ENCODE measurements around the gene PRXL2B. TPM values are rescaled to one million over a fixed set of nuclear protein-coding genes. Genes with fewer than 3 reads are reported as not detected.

PRXL2B gene
- total and polyA plus RNA-seq, 10 of the 15 experiments (the other 5 are each of a cell fraction or from before 2014, with no cell fraction given) = 0.44 to 5.6 (median 4.0) TPM

GRCh38 chr1:2603521-2604155 lies 17.1 kb downstream of the PRXL2B start:
- H4K20me1 ChIP-seq (ENCODE audit: control insufficient read depth, insufficient read depth) = no peaks in the 10 kb centered on the region
- ChIA-PET RAD21 (ENCODE audit: unreplicated experiment) (no interaction called here), POLR2A (no interaction called here), CTCF (no interaction called here), SMC1A (ENCODE audit: uncharacterized antibody, unreplicated experiment) (no interaction called here)
- no peak for DNase-seq (ENCODE audit: low read depth, low spot score)
- no peaks in the 10 kb centered on the region for H3K36me3 ChIP-seq (ENCODE audit: control insufficient read depth in 2 of 2, insufficient read depth in 2 of 2, low read length in 1 of 2)
- no peak for FAIRE-seq
- H3K9me3 ChIP-seq (replicated peaks; ENCODE audit: control insufficient read depth, insufficient read depth, low read length) = no peaks in the 10 kb centered on the region
- ATAC-seq = no peak
- H3K4me3 ChIP-seq = no peak overlapping the region
- H3K9ac ChIP-seq (ENCODE audit: control insufficient read depth, insufficient read depth, low read length) = no peak overlapping the region
- no peak overlapping the region for H3K4me2 ChIP-seq (ENCODE audit: control insufficient read depth, insufficient read depth)
- H3K27ac ChIP-seq (ENCODE audit: control insufficient read depth, insufficient read depth) = no peak overlapping the region
- 18% methylated on average over 19 of the region's 25 CpGs for WGBS (ENCODE audit: insufficient coverage, insufficient replicate concordance, low lambda C conversion rate, missing lambda C conversion rate)
- H3K4me1 ChIP-seq (ENCODE audit: control insufficient read depth, insufficient read depth, low read length) = no peaks in the 10 kb centered on the region
- no peaks in the 10 kb centered on the region for H3K27me3 ChIP-seq (replicated peaks in 1 of 2; ENCODE audit: control insufficient read depth in 2 of 2, insufficient read depth in 2 of 2, low read length in 1 of 2)
- intact Hi-C loops (cut with micrococcal nuclease; ENCODE audit: unreplicated experiment) = no loop called here
- no TSS peak for BruUV-seq (replicated peaks)
- no peak overlapping the region for H2AFZ ChIP-seq (ENCODE audit: control insufficient read depth, low read depth, low read length)
- TF ChIP-seq MTA3 (IDR thresholded peaks at IDR 0.05; ENCODE audit: borderline replicate concordance, low read length) (no peak), MLLT1 (IDR thresholded peaks at IDR 0.05) (no peak), NFXL1 (IDR thresholded peaks at IDR 0.05; ENCODE audit: borderline replicate concordance) (no peak), ZBTB33 (IDR thresholded peaks at IDR 0.05) (no peak), CHD2 (IDR thresholded peaks at IDR 0.05; ENCODE audit: borderline replicate concordance, low read depth, low read length) (no peak), SUPT20H (IDR thresholded peaks at IDR 0.05; ENCODE audit: borderline replicate concordance, control insufficient read depth, low read depth, low read length) (no peak), TARDBP (IDR thresholded peaks at IDR 0.05; ENCODE audit: borderline replicate concordance) (no peak), ZSCAN29 (IDR thresholded peaks at IDR 0.05) (no peak), IRF3 (IDR thresholded peaks at IDR 0.05) (no peak), ZBED1 (IDR thresholded peaks at IDR 0.05; ENCODE audit: borderline replicate concordance) (no peak), NR2F1 (conservative IDR thresholded peaks at IDR 0.05) (no peak), CREB1 (IDR thresholded peaks at IDR 0.05; ENCODE audit: low read depth) (no peak), FOXK2 (IDR thresholded peaks at IDR 0.05) (no peak), STAT3 (IDR thresholded peaks at IDR 0.05; ENCODE audit: low read depth, low read length) (no peak), NR2C1 (IDR thresholded peaks at IDR 0.05) (no peak), MTA2 (IDR thresholded peaks at IDR 0.05; ENCODE audit: low read depth) (no peak), RAD51 (IDR thresholded peaks at IDR 0.05) (no peak)
- in situ Hi-C loops (cut with MboI) = no loop called here
- H3K79me2 ChIP-seq (ENCODE audit: control insufficient read depth, insufficient read depth, low read length) = no peaks in the 10 kb centered on the region

All from GM12878 (cell line).